Bronchial epithelial cell (primary cell): ENCODE measurements around the gene ART5. TPM values are rescaled to one million over a fixed set of nuclear protein-coding genes. Genes with fewer than 3 reads are reported as not detected.
A peak's percentile ranks its signal among the peaks of the same experiment; 100 is the strongest.

ENCODE experiments used
- DNase-seq: peaks from one replicate; pipeline ENCODE4 v3.0.0-alpha.2; 2010; ENCODE audit warnings: low read depth
- FAIRE-seq: peaks from 2 replicates; lab custom pipeline; 2011; peaks lifted over from hg19 to GRCh38; lab: Jason Lieb, UNC
- H3K27me3 ChIP-seq: 2 replicates; pipeline ENCODE4 v1.5.1; 2011; ENCODE audit warnings: low read length; ENCODE audit not compliant: control insufficient read depth, insufficient read depth
- H3K36me3 ChIP-seq: 2 replicates; pipeline ENCODE4 v1.5.1; 2011; ENCODE audit warnings: low read length; ENCODE audit not compliant: control insufficient read depth, insufficient read depth
- H3K4me3 ChIP-seq: 2 replicates; pipeline ENCODE4 v1.5.1; 2011; ENCODE audit warnings: mild to moderate bottlenecking, low read depth, low read length, control low read depth
- total RNA-seq: library from RNA; depleted of rRNA; stranded (reverse); fragments of >200 nt; gene quantifications from 2 replicates; pipeline ENCODE4 v1.2.1, GENCODE V29; 2014
- TF ChIP-seq, protein P1 (sequence below): IDR thresholded peaks from 2 replicates; pipeline ENCODE4 v1.5.1; 2011; ENCODE audit warnings: mild to moderate bottlenecking, moderate library complexity, low read length, control low read depth, inconsistent platforms; ENCODE audit not compliant: insufficient read depth, severe bottlenecking

ART5 gene
- total RNA-seq, 1 donor from 2014 or later: not detected

DNA sequence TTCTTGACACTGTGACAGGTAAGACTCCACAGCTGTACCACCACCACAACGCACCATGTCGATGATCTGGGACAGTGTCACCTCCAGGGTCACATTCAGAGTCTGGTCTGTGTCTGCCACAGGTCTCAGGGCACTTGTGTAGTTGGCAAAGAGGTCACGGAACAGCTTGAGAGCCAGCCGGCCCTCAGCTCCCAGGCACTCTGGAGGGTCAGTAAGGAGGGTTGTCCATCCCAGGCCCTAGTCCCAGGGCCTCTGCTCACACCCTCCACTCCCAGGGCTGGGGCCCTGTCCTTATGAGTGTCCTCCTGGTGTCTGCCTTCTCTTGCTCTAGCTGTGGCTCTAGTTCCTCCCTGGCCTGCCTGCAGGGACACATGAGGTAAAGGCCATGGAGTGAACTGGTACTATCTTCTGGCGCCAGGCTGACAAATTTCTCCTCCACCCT, 28.0 kb upstream of the ART5 start:
- DNase-seq (no peak), FAIRE-seq (no peak)
- Histone ChIP-seq H3K4me3 (no peak overlapping the region), H3K36me3 (peaks cover 11% of the 10 kb centered on the region), H3K27me3 (no peaks in the 10 kb centered on the region)
- TF ChIP-seq, protein P1, sequence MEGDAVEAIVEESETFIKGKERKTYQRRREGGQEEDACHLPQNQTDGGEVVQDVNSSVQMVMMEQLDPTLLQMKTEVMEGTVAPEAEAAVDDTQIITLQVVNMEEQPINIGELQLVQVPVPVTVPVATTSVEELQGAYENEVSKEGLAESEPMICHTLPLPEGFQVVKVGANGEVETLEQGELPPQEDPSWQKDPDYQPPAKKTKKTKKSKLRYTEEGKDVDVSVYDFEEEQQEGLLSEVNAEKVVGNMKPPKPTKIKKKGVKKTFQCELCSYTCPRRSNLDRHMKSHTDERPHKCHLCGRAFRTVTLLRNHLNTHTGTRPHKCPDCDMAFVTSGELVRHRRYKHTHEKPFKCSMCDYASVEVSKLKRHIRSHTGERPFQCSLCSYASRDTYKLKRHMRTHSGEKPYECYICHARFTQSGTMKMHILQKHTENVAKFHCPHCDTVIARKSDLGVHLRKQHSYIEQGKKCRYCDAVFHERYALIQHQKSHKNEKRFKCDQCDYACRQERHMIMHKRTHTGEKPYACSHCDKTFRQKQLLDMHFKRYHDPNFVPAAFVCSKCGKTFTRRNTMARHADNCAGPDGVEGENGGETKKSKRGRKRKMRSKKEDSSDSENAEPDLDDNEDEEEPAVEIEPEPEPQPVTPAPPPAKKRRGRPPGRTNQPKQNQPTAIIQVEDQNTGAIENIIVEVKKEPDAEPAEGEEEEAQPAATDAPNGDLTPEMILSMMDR: no peak

DNA sequence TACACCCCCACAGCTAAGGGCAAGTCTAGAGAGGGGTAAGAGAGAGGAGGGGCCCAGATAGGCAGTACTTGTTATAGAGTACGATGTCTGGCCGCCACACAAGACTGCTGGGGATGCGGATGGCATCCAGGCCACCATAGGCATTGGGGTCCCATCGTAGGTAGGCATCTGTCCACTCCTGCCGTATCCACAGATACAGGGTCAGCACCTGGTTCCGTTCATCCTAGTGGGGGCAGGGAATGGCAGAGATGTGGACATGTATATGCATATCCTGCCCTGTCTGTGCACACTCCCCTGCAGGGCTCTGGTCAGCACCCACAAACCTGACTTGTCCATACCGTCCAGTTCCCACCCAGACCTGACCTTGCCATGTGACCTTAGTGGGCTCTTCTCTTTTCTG, 27.3 kb upstream of the ART5 start:
- FAIRE-seq (peak; percentile 28), DNase-seq (no peak)
- TF ChIP-seq, protein P1: no peak
- H3K27me3 ChIP-seq: no peaks in the 10 kb centered on the region
- no peak overlapping the region for H3K4me3 ChIP-seq
- peaks cover 11% of the 10 kb centered on the region for H3K36me3 ChIP-seq

DNA sequence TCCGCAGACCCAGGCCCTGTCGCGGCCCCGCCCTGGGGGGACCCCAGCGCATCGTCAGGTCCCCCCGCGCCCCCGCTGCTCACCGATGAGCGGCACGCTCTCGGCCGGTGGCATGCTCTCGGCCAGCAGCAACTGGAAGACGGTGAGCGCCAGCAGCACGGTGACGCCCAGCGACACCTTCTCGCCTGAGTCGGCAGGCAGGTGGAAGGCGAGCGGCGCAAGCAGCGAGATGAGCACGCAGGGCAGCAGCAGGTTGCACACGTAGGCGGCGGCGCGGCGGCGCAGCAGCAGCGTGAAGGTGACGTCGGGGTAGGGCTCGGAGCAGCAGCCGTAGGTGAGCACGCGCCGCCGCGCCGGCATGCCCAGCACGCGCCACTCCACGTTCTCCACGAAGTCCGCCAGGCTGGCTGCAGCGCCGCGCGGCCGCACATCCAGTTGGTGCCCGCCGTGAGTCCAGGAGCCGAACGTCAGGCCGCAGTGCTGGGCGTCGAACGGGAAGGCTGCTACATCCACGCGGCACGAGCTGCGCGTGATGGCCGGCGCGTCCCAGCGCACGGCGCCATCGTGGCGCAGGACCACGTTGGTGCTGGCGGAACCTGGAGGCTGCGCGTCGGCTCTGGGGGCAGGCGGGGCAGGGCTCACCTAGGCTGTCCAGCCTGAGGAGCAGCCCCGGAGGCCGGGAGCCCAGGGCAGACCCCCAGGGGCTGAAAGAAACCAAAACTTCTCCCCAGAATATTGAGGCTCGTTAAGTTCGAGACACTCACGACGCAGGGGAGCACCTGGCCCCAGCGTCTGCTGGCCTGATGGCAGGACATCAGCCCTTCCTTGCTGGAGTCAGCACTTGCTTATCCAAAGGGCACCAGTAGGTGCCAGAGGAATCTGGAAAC, 25.6 kb upstream of the ART5 start:
- Histone ChIP-seq H3K27me3 (no peaks in the 10 kb centered on the region), H3K36me3 (peaks cover 9% of the 10 kb centered on the region), H3K4me3 (no peak overlapping the region)
- no peak for FAIRE-seq
- TF ChIP-seq, protein P1: no peak
- no peak for DNase-seq

DNA sequence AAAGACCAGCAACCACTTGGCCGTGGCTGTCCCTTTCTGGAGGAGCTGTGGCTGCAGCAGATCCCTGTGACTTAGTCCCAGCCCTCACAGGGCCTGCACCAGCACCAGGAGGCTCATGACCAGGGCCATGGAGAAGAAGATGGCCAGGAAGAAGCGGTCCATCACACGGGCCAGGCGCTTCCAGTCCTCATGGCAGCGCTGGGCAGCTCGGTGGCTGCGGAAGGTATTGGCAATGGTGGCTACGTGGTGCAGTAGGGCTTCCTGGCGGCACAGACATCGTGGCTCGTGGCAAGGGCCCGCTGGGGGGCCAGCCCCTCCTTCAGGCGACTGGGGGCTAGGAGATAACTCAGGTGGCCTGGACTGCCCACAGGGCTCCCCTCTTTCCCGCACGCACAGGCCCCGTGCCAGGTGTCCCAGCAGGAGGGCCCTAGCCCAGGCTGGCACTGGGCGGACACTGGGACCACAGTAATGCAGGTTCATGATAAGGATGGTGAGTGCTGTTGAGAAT, 24.3 kb upstream of the ART5 start:
- TF ChIP-seq, protein P1: no peak
- no peaks in the 10 kb centered on the region for H3K27me3 ChIP-seq
- no peak overlapping the region for H3K4me3 ChIP-seq
- no peak for DNase-seq
- FAIRE-seq: no peak
- H3K36me3 ChIP-seq: peaks cover 5% of the 10 kb centered on the region

DNA sequence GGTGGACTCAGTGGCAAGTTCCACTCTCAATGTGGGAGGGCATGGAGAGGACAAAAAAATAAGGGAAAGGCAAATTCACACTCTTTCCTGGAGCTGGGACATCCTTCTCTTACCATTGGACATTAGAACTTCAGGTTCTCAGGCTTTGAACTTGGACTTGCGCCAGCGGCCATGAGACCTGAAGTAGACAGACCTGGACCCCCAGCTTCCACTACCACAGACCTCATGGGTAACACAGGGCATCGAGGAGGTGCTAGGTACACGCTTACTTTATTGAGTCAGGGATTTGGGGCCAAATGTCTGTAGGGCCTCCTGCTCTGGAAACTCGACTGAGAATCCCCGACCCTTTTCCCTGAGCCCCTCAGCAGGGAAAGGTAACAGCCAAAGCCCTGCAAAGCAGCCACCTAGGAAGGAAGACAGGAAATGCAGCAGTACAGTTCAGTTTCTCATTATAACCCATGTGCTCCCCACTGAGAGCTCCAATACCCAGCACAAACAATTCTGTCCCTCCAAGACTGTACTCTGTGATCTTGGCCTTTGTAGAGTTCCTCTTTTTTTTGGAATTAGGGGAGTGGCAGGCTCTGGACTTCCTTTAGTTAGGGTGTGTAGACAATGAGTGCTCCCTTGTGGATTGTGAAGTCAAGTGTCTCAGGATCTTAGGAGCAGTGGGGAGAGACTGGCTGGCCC, 23.7 kb upstream of the ART5 start:
- DNase-seq: no peak
- no peak for FAIRE-seq
- peaks cover 3% of the 10 kb centered on the region for H3K36me3 ChIP-seq
- H3K4me3 ChIP-seq: no peak overlapping the region
- TF ChIP-seq, protein P1: no peak
- no peaks in the 10 kb centered on the region for H3K27me3 ChIP-seq
